ENCODE data around the gene ZNF576.
A peak's percentile ranks its signal among the peaks of the same experiment; 100 is the strongest.

The ZNF576 gene

DNA sequence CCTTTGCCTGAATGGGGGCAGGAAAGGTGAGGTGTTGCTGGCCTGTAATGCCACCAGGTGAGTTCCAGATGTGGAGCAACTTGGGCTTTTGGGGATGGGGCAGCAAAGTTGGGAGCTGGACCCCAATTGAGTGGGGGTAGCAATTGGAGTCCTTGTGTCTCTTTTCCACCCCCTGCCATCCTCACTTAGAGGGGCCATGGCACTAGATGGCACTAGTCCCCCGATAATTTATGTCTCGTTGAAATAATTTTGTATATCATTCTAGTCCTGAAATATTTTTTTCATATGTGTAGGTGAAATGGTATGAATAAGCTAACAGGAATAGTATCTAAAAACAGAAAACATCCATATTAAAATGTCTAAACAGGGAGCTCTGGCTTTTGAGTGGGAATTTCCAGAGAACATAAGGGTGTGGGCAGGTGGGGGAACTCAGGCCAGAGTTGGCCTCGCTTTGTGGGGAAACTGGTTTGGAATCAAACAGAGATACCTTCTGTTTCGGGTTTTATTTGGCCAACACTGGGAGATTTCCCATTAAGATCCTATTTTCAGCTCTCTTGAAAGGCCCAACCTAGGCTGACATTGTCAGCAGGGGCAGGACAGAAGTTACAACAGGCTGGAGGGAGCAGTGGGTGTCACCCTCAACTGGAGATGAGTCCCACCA lies 3.4 kb downstream of the ZNF576 start:
- DNase-seq (ENCODE audit: low spot score), result peak; percentile 79

DNA sequence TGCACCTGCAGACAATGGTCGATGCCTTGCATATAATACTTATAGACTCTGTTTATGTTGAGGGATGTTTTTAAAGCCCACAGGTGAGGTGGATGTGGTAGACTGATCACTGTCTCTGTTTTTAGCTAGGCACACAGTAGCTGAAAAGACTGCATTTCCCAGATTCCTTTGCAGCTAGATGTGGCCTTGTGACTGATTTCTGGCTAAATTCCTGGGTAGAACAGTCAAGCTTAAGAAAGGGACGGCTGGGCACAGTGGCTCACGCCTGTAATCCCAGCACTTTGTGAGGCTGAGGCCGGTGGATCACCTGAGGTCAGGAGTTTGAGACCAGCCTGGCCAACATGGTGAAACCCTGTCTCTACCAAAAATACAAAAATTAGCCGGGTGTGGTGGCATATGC lies 3.9 kb downstream of the ZNF576 start:
- DNase-seq (ENCODE audit: low spot score), result peak; percentile 82

DNA sequence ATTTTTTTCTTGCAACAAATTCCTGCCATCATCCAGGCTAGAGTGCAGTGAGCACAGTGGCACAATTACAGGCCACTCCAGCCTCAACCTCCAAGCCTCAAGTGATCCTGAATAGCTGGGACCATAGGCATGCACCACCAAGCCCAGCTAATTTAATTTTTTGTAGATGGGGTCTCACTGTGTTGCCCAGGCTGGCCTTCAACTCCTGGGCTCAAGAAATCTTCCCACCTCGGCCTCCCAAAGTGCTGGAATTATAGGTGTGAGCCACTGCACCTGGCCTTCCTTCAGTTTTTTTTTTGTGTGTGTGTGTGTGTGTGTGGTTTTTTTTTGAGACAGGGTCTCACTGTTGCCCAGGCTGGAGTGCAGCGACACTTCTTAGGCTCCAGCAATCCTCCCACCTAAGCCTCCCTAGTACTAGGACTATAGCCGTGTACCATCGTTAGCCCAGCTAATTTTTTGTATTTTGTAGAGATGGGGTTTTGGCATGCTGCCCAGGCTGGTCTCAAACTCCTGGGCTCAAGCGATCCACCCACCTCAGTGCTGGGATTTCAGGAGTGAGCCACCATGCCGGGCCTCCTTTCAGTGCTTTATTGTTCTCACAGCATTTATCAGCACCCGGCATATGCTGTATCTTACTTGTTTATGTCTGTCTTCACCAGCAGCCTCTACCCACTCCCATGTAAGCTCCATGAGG lies 9.6 kb downstream of the ZNF576 start:
- DNase-seq (ENCODE audit: low spot score), result no peak

DNA sequence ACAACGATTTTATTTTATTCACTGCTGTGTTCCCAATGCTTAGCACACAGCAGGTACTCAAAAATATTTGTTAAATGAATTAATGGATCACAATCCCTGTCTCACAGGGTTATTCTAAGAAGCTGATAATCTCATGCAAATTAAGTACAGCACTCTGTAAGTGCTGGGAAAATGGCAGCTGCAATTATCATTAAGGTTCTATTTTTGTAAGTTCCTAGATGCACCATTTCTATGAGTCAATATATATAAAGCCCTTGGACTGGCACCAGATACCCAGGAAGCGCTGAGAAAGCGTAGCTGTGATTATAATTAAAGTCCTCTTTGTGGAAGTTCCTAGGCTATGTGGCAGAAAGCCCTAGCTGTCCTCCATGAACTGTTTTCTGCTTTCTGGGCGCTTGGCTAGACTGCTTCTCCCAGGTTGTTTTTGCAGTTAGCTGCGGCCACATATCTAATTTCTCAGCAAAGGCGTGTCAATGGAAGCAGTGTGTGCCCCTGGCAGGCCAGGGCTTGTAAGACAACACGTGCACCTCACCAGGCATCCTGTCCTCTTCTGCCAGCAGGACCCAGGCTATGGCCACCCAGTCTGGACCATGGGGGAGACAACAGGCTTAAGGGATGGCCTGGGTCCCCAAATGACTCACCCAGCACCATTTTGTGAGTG lies 10.3 kb downstream of the ZNF576 start:
- no peak for DNase-seq (ENCODE audit: low spot score)

DNA sequence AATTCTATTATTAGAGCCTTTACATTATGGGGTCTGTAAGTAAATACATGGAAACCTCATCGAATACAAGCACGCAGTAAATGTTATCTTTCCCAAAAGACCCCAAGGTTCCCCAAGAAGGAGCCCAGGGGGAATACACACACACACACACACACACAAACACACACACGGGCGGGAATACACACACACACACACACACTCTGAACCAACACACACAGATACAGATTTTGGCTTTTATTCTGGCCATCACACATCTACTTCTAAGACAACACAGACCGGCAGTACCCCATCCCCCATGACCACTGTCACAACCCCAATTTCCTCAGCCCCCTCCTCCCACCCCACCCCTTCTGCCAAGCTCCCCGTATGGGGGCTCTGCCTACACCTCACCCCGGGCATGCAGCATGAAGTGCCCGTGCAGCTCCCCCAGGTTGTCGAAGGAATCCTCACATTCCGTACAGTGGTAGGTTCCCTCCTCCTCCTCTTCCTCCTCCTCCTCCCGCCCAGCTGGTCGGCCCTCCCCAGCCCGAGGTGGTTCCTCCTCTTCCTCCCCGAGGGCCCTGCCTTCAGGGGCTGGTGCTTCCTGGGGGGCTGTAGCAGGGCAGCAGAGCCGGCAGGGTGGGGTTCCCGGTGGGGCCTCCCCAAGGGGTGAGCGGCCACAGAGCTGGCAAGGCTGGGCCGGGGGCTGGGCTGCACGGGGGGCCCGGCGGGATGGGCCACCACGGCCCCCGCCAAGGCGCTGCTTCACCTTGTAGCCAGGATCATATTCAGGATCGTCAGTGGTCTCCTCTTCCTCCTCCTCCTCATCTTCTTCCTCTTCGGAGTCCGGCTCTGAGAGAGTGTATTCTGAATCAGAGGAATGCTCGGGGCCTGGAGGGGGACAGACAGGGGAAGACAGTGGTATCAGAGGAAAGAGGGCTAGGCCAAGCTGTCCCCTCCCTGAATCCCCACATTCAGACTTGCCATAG lies 11.1 kb downstream of the ZNF576 start:
- DNase-seq (ENCODE audit: low spot score), result no peak

DNA sequence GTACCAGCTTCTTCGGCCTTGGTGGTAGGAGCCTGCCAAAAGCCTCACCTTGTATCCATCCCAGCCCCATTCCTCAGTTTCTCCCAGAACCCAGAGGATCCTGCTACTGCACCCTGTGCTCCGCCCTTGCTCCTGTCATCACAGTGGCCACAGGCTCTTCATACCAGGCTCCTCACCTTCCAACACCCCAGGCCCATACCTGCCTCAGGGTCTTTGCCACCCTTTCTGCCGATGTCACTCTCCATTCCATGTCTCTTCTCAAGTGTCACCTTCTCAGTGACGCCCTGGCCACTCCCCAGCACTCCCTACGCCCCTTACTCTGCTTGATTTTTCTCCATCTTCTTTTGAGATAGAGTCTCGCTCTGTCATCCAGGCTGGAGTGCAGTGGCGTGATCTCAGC lies 13.5 kb downstream of the ZNF576 start:
- no peak for DNase-seq (ENCODE audit: low spot score)

DNA sequence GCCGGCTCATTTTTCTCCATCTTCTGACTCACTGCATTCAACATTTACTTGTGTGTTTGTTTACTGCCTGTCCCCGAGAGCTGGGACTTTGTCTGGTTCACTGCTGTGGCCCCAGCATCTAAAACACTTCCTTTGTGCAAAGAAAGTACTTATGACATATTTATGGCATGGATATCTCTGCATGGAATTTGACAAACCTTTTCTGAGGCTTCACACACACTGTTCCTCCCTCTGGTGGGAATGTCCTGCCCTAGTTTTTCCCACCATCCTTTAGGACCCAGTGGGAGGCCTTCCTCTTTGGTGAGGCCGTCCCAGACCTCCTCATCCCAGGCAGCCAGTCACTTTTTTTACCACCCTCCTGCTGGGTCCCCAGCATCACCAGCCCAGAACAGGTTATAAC lies 14.1 kb downstream of the ZNF576 start:
- no peak for DNase-seq (ENCODE audit: low spot score)

DNA sequence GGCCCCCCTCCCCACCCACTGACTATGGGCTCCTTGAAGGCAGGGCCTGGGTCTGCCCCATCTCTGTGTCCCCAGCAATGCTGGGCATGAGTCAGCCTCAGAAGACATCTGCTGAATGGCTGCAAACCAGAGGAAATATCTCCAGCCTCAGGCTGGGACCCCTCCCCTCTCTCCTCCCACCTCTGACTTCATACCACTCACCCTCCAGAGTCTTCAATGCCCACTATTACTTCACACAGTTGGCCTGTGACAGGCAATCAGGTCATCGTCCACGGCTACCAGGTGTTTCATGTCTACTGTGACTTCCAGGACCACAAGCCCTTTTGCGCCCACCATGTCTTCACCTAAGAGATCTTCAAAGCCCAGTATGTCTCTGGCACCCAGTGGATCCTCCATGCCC lies 15.4 kb downstream of the ZNF576 start, which contains the start of gene SRRM5:
Gene SRRM5 (plus strand): TSS at position 301 of the 400 bp plus-strand sequence. CDS start 34 bp downstream, at position 335.
- DNase-seq (ENCODE audit: low spot score), result no peak

DNA sequence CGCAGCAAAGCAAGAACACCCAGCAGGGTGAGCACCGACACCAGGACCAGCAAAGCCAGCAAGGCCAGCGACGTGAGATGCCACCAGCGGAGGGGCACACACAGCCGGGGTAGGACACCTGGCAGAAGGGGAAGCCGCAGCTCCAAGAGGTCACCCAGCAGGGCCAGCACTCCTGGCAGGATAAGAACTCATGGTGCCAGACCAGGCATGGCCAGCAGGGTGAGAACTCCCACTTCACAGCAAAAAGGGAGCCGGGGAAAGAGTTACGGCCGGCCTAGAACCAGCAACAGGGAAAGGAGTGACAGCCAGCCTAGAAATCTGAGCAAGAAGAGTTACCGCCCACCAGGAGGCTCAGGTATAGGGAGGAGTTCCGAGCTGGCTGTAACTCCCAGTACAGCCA lies 16.0 kb downstream of the ZNF576 start:
- no peak for DNase-seq (ENCODE audit: low spot score)

DNA sequence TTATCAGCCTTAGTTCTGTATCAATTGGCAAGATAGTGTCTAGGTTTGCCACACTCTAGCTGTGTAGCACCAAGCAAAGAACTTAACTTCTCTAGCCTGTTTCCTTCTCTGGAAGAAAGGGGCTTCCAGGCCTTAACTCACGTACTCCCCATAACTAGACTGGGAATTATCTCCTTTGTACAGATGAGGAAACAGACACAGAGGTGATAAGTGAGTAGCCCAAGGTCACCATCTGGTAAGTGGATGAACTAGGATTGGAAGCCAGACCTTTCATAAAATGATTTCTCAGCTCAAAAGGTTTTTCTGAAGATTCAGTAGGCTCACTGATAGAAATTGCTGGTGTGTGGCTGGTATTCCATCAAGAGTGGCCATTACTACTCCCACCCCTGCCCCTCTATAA lies 19.9 kb downstream of the ZNF576 start:
- no peak for DNase-seq (ENCODE audit: low spot score)

DNA sequence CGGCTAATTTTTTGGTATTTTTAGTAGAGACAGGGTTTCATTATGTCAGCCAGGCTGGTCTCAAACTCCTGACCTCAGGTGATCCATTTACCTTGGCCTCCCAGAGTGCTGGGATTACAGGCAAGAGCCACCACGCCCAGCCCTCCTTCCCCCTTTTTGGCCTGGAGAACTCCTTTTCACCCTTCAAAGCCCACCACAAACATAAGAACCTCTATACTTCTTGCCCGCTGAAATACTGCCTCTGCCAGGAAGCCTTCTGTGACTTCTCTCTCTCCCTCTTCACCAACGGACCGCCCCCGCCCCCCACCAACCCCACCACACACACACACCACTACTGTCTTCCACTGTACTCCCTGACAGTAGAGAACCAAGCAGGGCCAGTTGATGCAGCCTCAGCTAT lies 20.6 kb downstream of the ZNF576 start:
- DNase-seq (ENCODE audit: low spot score), result no peak

DNA sequence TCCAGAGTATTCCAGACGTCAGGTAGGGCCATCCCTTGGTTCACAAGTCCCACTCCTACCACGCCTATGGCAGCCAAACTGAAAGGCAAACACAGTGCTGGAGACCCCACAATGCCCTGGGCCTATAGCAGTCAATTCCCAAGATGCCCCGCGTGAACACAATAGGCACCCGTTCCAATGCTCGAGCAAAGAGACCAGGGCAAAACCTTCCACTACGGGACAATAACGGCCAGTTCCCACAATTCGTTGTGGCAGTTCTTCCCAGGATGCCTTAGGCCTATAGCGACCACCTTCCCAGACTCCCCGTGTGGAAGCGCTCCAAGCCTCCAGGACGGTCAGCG lies 22.5 kb downstream of the ZNF576 start:
- no peak for DNase-seq (ENCODE audit: low spot score)

DNA sequence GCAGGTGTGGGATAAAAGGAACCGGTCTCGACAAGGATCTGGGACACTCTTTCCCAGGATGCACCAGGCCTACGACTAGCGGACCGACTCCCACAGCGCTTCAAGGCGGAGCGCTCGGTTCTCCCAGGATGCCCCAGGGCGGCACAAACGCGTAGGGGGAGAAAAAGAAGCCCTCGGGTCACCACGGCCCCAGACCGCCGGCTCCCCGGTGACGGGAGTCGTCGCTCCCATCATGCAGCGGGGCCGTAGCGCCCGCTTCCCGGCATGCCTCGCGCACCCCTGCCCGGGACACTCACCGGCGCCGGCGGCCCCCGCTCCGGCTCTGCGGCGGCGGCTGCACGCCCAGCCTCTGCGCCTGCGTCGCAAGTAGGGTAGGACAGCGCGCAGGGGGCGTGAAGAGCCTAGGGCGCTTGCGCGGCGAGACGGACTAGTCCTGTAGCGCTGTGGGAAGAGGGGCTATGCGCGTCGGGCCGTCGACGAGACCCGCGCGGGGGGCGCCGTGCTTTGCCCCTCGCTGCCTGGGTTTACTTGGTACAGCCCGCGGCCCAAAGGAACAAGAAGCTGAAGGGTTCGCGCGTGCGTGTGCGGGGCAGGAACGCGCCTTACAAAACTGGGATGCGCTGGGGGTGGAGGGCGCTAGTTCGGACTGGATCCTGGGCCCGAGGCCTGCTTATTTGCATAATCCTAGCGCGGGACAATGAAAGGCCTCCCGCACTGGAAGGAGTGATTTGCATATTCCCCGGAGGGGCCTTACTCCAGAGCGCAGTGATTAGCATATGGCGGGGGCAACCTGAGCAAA lies 23.1 kb downstream of the ZNF576 start, which contains the start of gene ZNF428:
Gene ZNF428 (minus strand): TSS at position 368 of the 799 bp plus-strand sequence. CDS start 5,325 bp downstream, outside the sequence.
- peak; percentile 97 for DNase-seq (ENCODE audit: low spot score)

DNA sequence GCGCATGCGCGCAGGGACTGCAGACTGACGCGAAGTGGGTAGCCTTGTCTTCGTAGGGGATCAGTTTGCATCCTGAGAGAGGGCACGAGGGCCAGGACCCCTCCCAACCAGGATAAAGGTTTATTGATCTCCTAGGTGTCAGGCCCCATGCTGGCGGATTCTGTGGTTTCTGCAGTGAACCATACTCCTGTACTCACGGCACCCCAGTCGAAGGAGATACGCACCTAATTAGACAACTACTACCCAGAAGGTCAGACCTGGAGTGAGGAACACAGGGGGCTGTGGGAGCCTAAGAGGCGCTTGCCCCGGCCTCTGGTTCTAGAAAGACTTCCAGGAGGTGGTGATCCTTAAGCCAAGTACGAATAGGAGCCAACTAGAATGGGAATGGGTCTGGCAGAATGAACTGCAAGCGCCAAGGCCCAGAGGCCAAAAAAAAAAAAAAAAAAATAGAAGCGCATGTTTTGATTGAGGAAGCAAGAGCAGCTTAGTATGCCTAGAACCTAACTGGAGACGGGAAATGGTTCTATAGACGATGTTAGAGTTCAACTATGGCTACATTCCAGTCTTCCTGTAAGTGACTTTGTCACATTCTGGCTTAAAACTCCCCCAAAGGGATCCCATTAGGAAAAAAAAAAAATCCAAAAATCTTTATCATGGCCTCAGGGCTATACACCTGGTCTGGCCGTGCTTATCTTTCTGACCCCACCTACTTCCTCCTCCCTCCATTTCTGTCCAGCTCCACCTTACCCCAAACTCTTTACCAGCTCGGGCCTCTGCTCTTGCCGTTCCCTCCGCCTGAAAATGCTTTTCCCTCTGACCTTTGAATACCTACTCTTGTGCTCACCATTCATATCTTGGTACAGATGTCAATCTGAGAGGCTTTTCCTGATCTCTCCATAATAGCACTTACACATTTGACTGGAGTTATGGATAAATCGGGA lies 23.9 kb downstream of the ZNF576 start:
- DNase-seq (ENCODE audit: low spot score), result peak; percentile 48

DNA sequence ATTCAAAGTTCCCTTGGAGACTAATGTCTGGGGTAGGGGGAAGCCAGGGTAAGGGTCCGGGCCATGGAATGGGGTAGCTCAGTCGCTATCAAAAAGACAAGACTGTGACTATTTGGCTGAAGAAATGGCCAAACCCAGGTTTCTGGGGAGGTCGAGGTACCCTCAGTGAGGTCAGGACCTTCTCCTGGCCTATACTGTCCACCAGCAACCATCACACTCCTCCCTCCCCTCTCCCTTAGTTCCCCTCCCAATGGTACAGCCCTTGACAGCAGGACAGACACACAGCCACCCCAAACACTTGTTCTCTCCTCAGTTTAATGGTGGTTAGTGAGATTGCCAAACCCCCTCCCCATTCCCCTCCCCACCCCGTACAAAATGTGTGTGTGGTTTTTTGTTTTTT lies 25.7 kb downstream of the ZNF576 start:
- no peak for DNase-seq (ENCODE audit: low spot score)

DNA sequence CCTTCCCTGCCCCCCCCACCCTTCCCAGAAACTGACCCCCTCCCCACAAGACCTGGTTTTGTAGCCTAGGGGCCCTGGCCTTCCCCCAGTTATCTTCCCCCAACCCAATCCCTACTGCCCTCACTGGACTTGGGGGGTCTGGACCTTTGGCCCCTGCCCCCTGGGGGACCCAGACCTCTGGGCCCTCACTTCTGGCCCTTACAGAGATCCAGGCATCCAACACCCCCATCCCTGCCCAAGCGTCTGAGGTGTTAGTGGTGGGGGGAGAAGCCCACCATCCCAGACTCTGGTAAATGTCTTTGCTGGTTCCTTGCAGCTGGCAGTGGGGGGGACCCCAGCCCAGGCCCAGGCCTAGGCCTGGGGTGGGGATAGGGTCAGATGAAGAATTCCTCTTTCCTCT lies 26.6 kb downstream of the ZNF576 start:
- DNase-seq (ENCODE audit: low spot score), result no peak

DNA sequence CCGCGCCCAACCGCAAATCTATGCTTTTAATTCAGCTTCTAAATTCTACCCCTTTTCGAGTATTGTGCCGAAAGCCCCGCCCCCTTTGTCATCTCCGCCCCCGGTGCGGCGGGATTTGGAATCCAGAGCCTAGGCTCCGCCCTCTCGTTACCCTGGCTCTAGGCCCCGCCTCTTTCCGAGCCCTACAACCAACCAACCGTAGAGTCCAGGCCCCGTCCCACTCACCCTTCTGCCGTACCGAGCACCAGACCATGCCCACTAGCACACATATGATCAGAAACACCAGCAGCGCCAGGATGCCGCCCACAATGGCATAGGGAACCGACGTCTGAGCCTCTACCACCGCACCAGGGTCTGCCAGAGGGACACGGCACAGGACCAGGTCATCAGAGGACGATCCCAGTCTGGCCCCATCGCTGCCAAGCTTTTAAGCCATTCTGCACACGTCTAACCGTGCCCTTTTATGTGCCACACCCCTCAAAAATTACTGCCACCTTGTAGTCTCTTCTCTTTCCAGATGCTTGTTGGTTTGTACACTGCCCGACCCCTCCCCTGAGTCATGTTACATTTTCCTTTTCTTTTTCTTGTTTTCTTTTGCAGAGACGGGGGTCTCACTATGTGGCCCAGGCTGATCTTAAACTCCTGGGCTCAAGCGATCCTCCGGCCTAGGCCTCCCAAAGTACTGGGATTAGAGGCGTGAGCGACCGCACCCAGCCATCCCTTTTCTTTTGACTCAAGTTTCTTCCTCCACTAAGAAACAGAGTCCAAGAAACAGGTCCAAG lies 27.7 kb downstream of the ZNF576 start:
- DNase-seq (ENCODE audit: low spot score), result no peak

DNA sequence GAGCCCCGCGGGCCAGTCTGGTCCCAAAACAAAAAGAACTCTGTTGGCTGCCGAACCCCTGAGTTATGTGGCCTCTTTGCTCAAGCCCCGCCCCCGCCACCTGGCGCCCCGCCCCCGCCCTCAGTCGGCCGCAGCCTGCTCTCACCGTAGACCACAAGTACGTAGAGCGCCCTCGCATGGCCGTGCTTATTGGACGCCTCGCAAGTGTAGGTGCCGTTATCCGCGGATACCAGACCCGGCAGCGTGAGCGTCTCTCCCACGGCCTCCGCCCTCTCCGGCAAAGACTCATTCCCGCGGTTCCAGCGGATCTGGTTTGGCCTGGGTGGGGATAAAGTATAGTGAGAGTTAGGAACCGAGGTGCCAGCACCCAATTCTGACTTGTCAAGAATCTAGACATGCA lies 28.5 kb downstream of the ZNF576 start:
- DNase-seq (ENCODE audit: low spot score), result no peak

DNA sequence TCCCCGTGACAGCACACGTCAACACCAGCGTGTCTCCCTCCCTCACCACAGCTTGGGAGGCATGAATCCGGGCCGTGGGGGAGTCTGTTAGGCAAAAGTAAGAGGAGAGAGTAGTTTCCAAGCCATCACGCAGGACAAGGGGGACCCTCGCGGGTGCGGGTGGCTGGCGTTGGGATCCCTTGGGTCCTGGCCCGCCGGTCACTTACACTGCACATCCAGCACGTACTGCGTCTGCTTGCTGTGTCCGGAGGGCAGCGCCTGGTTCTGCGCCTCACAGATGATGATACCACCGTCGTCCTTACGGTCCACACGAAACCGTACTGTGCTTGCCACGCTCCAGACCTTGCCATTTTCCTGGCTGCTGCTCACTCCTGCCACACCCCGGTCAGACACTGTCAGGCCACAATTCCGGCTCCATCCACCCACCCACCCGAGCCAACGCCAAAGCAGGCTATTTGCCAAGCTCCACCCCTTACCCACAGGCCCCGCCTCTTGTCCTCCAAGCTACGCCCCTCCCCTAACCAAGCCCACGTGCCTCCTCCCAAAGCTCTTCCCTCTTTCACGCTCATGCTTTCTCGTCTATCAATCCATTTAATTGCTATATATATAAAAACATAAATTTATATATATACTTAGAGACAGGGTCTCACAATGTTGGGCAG lies 29.7 kb downstream of the ZNF576 start:
- DNase-seq (ENCODE audit: low spot score), result no peak
